HG03378 (cell line): ENCODE results near the gene ART4.
A peak's percentile ranks its signal among the peaks of the same experiment; 100 is the strongest.

ENCODE experiments used
- ATAC-seq: cut with Tn5 transposase; IDR thresholded peaks from one replicate; pipeline ENCODE4 v1.9.1; 2021; ENCODE audit warnings: mild to moderate bottlenecking, moderate library complexity; ENCODE audit not compliant: unreplicated experiment

Gene ART4

DNA sequence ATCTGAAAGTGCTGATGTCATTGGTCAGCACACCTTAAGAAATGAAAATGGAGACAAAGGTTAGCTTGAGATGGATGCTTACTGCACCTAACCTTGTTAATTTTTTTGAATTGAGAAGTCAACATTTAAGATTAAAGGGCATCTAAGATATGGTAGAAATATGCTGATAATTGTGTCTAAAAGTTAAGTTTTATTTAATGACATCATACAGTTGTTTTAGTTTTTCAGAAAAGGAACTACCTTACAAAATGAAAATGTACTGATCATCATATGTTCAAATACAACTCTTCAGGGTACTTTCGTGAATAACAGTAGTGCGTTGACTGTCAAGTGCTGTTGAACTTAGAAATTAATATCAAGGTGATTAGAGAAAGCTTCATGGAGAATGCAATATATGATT is 31.8 kb downstream of the ART4 start:
- ATAC-seq: no peak

DNA sequence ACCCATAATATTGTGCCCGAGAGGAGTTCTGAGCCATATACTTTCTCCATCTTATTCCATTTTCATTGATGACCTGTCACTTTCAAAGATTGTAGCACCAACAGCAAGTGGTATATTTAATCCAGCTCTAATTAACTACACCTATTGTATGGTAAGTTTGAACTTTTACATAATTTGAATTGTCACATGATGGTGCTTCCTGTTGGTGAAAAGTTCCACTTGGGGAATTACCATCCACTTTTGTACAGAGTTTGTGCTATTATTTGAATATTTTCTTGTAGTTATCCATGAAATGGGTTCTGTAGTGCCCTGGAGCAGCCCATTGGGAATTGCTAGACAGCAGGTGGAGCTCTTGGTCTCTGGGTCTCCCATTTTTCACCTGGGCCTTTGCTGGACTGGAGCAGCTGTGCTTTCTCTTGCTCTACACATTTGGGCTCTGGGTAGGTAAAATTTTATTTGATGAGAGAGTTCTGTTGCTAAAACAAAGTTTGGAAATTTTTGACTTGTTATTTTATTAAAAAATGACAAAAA is 32.3 kb downstream of the ART4 start:
- ATAC-seq: no peak

DNA sequence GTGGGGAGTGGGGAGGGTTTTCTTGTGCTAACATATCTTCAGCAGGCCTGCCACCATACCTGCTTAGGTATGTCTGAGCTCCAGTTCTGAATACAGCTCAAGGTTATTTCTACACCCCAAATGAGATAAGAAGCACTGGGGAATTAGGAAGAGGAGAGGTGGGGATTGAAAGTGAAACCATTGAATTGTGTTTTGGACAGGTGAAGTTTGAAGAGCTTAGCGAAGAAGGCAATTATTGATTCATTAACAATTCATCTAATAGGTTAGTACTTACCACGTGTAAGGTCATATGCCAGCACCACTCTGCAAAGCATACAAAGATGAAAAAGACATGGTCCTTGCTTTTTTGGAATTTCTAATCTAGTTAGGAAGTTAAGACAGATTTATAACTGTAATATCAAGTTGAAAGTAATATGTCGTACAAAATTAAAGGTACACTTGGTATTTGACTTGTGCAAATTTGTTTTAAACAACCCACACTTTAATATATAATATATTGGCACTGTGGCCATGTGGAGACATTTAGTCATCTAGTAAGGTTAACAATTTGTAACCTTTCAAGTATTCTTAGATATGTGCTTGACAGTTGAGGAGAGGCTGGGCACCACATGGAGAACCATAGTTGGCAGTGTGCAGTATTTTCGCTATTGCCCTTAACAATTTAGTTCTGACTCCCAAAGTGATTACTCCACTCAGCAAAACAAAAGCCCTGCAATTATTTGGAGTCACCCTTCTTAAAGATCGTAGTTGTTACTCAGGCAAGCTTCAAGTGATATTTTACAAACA is 33.0 kb downstream of the ART4 start:
- ATAC-seq: no peak

GRCh38 chr12:14803830-14804160 is 39.5 kb downstream of the ART4 start:
- peak; percentile 20 for ATAC-seq

DNA sequence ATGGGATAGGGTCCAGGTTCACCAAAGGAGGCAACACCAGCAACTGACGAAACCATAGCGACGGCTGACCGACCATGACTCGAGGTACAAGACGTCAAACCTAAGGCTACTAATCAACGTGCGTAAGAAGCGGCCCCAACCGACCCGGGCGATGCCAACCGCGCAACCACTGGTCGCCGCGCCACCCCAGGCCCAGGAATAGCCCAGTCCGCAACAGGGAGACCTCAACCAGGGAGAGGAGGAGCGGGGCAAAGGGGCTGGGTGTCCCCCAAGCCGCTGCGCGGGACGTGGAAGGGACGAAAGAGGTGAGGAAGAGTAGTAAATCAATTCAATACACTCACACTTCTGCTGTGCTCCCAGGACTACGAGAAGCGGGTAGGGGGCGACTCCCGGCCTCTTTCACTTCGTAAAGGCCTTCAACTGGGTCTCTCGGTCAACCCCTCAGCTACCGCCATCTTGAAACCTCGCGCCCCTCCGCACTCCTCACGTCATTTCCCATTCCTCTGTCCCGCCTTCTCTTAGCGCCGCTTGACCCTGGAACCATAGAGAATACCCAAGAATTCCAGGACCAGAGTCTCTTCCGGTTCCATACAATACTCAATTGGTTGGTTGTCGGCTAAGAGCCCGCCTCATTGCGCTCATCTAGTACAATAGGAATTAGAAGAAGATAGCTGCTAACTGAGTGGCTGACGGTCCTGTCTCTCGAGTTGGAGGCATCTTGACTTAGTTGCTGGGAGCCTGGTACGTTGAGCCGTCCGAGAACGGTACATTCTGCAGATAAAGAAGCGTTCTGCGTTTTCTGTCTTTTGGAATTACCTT is 40.1 kb downstream of the ART4 start, which contains the start of the genes C12orf60 and WBP11:
C12orf60 (plus strand) TSS at position 660 of the 819 bp plus-strand sequence. CDS start 19,266 bp downstream, outside the sequence.
WBP11 (minus strand) TSS at position 468 of the 819 bp plus-strand sequence. CDS start 2,095 bp downstream, outside the sequence.
- peak; percentile 100 for ATAC-seq

DNA sequence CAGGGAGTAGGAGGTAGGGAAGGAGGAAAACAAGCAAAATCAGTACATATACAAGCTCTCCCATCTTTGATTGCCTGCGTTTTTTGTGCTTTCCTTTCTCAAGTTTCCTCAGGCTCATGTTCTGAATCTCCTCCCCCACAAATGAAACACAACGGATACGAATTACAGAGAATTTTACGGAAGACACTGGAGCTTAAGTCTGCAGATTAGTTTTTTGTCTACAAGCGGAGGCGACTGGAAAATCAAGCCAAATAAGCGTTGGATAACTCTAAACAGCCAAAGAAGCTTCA is 40.7 kb downstream of the ART4 start:
- no peak for ATAC-seq

GRCh38 chr12:14802247-14802646 is 41.1 kb downstream of the ART4 start:
- ATAC-seq: no peak

DNA sequence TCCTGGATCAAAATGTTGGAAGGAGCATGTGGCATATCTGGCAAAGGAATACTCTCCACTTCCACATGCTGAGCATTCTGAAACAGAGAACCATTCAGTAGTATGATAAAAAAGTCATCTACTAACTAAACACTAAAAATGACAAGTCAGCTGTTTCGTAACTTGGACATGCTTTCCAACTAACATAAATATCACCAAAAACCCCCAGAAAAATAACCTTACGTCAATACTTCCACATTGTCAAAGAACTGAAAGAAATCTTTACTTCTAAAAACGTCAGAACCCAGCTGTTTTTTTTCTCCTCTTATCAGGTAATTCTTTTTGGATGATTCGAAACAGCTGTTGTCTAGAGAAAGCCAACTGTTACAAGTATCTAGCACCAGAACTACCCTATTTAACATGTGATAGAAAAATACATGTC is 48.3 kb downstream of the ART4 start:
- peak; percentile 47 for ATAC-seq

- ATAC-seq: no peak
These were observed 57.8 kb downstream of the ART4 start for GRCh38 chr12:14785568-14785967.

DNA sequence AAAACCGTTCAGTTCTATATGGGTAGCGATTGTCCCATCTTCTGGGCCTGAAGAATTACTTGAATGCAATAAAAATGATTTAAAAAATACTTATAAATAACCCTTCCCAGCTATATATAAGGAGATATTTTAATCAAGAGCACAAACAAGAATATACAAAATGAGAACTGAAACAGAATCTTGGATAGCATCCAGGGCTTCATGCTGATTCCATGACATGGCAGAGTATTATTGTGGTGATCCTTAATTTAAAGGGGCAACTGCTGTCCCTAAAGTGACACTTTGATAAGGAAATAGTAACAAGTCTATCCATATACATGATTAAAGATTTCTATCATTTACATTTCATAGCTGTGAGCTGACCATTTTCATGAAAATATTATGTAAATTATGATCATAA is 58.9 kb downstream of the ART4 start:
- ATAC-seq: no peak

DNA sequence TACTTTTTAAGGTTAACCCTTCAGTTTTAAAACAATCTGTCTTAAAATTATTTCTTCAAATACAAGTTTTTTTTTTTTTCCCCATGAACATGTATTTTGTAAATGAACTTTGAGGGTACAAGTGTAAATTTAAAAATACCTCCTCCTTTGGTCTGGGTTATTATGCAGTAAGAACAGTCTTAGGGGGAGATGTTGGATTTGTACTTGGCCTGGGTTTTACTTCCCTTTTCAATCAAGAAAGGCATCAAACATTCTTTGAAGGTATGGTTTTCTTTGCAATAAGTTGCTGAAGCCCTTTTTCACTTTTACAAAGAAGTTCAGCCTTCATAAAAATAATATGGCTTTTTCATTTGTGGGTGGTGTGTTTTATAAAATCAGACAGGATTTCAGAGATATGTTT is 60.6 kb downstream of the ART4 start:
- ATAC-seq: peak; percentile 44

GRCh38 chr12:14781563-14781962 is 61.8 kb downstream of the ART4 start:
- ATAC-seq: no peak

GRCh38 chr12:14780859-14781258 is 62.5 kb downstream of the ART4 start:
- ATAC-seq: no peak

- no peak for ATAC-seq
These were observed 63.5 kb downstream of the ART4 start for GRCh38 chr12:14779834-14780233.

DNA sequence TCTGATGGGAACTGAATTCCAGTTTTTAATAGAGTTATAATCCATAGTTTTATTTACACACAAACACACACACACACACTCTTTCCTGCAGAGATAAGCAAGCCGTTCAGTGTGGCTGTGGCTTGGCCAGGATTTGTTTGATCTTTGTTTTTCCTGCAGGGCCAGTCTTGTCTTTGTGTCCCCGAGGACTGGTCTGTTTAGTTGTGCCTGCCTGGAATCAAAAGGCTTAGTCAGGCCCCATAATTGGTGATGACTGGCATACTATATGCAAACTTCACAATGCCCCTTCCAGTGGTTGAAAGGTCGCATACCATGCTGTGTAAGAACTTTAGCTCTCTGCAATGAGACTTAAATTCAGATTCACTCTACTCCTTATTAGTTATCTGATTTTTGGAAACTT is 66.1 kb downstream of the ART4 start:
- ATAC-seq: no peak

DNA sequence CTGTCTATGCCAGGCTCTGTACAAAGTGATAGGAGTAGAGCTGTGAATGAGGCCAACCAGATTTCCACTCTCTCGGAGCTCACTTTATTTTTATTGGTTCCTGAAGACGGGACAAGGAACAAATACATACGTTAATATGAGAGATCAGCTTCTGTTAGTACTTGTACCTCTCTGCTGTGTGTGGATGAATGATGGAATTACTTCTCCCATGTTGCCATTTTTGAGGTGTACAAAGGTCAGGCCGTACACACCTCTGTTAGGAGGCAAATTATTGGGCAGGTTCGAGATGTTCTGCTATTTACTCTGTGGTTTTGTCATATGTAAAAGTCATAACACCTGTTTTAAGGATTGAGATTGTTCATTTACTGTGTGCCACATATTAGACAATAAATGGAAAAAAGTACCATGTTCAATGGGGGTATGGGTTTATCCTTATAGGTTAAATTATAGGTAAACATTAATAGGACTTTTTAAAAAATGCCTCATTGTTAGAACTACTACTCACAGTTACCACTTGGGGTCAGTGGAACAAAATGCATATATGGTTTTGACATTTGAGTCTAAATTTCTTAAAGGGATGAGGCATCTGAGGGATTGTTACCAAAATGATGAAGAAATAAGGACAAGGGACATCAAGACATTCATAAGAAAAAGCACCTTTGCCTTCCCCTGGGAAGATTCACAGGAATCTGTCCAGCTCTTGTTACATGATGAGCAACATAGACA is 66.9 kb downstream of the ART4 start:
- ATAC-seq: no peak

DNA sequence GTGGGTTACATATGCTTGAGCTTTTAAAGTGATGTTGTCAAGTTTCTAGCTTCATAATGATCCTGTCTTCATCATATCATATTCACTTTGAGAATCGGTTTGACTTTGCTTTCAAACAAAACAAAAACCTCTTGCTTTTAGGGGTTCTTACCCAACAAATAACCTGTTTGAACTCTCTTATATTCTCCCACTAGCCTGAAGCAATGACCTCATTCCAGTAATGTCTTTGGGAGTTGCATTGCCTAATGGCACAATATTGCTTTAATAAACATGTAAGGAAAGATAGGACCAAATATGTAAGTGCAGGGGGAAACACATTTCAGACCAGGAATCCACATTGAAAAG is 67.7 kb downstream of the ART4 start:
- ATAC-seq: no peak
